ENCODE data around the gene MAGI2. TPM values are rescaled to one million over a fixed set of nuclear protein-coding genes. Genes with fewer than 3 reads are reported as not detected.
A peak's percentile ranks its signal among the peaks of the same experiment; 100 is the strongest.

The MAGI2 gene
- total and polyA plus RNA-seq, 2 of the 13 experiments (the other 11 are each of a cell fraction or from before 2014, with no cell fraction given), result 1.5 to 3.8 TPM

DNA sequence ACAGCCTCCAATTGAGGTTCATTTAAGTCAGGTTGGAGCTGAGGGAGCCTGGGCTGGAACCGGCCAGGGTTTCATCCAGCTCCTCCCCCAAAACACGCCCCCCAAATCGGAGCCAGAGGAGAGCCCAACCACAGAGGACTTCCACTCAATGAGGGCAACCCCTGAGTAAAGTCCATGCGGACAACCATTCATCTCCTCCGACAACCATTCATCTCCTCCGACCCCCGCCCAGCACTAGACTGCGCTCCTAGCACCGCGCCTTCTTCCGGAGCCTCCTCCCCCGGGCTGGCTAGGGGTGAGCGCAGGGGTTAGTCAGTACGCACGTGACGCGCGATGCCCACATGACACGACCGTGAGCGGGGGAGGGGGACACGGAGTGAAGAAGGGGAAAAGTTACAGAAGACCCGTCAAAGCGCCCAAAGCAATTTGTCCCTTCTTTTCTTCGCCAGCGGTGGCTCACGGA, 1.4 kb downstream of the MAGI2 start:
- FAIRE-seq, result peak; percentile 78
- CTCF ChIA-PET (ENCODE audit: low intra/inter-chr PET ratio, low total read pairs), result no interaction called here
- H3K27ac ChIP-seq (ENCODE audit: extremely low read length, insufficient read depth, low read length), result peak overlapping the region; percentile 95
- TF ChIP-seq NR1H2 (CRISPR knock-in tag; IDR thresholded peaks at IDR 0.05; ENCODE audit: borderline replicate concordance, low read depth) (no peak), SOX13 (IDR thresholded peaks at IDR 0.05) (0 out of 2 replicates have a peak, but pooled peaks have one; percentile 10), SOX13 (CRISPR knock-in tag; conservative IDR thresholded peaks at IDR 0.05 in 1 of 2, IDR thresholded peaks at IDR 0.05 in 1 of 2) (peak in 1 of 2 experiments; percentile 78; a peak in 2 of 4 replicates), WIZ (CRISPR knock-in tag; IDR thresholded peaks at IDR 0.05) (0 out of 2 replicates have a peak, but pooled peaks have one; percentile 41), KDM5B (CRISPR knock-in tag; IDR thresholded peaks at IDR 0.05; ENCODE audit: borderline replicate concordance) (no peak), MAZ (IDR thresholded peaks at IDR 0.05; ENCODE audit: borderline replicate concordance, low read depth, low read length) (peak; percentile 85), MAZ (CRISPR knock-in tag; IDR thresholded peaks at IDR 0.05; ENCODE audit: low read depth) (peak; percentile 52), PHF8 (CRISPR knock-in tag; IDR thresholded peaks at IDR 0.05) (peak; percentile 62), KMT2A (CRISPR knock-in tag; IDR thresholded peaks at IDR 0.05) (peak; percentile 67; the same call in 1 of the 2 replicates), THAP11 (CRISPR knock-in tag; IDR thresholded peaks at IDR 0.05) (no peak), NFATC3 (CRISPR knock-in tag; IDR thresholded peaks at IDR 0.05) (no peak), MAFK (conservative IDR thresholded peaks at IDR 0.05 in 1 of 2, IDR thresholded peaks at IDR 0.05 in 1 of 2; ENCODE audit: low read length in 2 of 2) (no peak), NCOR1 (IDR thresholded peaks at IDR 0.05; ENCODE audit: borderline replicate concordance, low read length) (peak; percentile 94; the same call in 1 of the 2 replicates), ELF4 (CRISPR knock-in tag; IDR thresholded peaks at IDR 0.05; ENCODE audit: borderline replicate concordance) (no peak), ZNF205 (CRISPR knock-in tag; IDR thresholded peaks at IDR 0.05) (no peak), ZNF17 (CRISPR knock-in tag; IDR thresholded peaks at IDR 0.05) (no peak), ZNF143 (CRISPR knock-in tag; IDR thresholded peaks at IDR 0.05) (no peak), ZNF256 (CRISPR knock-in tag; conservative IDR thresholded peaks at IDR 0.05) (no peak), SETDB1 (CRISPR knock-in tag; IDR thresholded peaks at IDR 0.05; ENCODE audit: borderline replicate concordance) (no peak)
- TF ChIP-seq, protein P1, sequence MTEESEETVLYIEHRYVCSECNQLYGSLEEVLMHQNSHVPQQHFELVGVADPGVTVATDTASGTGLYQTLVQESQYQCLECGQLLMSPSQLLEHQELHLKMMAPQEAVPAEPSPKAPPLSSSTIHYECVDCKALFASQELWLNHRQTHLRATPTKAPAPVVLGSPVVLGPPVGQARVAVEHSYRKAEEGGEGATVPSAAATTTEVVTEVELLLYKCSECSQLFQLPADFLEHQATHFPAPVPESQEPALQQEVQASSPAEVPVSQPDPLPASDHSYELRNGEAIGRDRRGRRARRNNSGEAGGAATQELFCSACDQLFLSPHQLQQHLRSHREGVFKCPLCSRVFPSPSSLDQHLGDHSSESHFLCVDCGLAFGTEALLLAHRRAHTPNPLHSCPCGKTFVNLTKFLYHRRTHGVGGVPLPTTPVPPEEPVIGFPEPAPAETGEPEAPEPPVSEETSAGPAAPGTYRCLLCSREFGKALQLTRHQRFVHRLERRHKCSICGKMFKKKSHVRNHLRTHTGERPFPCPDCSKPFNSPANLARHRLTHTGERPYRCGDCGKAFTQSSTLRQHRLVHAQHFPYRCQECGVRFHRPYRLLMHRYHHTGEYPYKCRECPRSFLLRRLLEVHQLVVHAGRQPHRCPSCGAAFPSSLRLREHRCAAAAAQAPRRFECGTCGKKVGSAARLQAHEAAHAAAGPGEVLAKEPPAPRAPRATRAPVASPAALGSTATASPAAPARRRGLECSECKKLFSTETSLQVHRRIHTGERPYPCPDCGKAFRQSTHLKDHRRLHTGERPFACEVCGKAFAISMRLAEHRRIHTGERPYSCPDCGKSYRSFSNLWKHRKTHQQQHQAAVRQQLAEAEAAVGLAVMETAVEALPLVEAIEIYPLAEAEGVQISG (CRISPR knock-in tag; IDR thresholded peaks at IDR 0.05), result peak; percentile 47; the same call in 1 of the 2 replicates
- TF ChIP-seq, protein P2, sequence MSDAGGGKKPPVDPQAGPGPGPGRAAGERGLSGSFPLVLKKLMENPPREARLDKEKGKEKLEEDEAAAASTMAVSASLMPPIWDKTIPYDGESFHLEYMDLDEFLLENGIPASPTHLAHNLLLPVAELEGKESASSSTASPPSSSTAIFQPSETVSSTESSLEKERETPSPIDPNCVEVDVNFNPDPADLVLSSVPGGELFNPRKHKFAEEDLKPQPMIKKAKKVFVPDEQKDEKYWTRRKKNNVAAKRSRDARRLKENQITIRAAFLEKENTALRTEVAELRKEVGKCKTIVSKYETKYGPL (CRISPR knock-in tag; IDR thresholded peaks at IDR 0.05), result no peak
- TF ChIP-seq, protein P3, sequence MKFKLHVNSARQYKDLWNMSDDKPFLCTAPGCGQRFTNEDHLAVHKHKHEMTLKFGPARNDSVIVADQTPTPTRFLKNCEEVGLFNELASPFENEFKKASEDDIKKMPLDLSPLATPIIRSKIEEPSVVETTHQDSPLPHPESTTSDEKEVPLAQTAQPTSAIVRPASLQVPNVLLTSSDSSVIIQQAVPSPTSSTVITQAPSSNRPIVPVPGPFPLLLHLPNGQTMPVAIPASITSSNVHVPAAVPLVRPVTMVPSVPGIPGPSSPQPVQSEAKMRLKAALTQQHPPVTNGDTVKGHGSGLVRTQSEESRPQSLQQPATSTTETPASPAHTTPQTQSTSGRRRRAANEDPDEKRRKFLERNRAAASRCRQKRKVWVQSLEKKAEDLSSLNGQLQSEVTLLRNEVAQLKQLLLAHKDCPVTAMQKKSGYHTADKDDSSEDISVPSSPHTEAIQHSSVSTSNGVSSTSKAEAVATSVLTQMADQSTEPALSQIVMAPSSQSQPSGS (CRISPR knock-in tag; IDR thresholded peaks at IDR 0.05), result 0 out of 2 replicates have a peak, but pooled peaks have one; percentile 11

More for the DNA sequence above, 1.4 kb downstream of the MAGI2 start:
- ATAC-seq, result peak; percentile 88
- in situ Hi-C loops (cut with HindIII; ENCODE audit: extremely low pct_ligation_motif_present, low pct_unique_long_range_greater_than_20kb), result loop anchor here (5.0 kb wide), 1 partner anchor 45 kb away; no protein-coding TSS in a partner anchor
- no peaks in the 10 kb centered on the region for H4K20me1 ChIP-seq (ENCODE audit: insufficient read depth, low read length)
- intact Hi-C loops (cut with micrococcal nuclease; ENCODE audit: unreplicated experiment), result no loop called here
- no peak overlapping the region for H2AFZ ChIP-seq (ENCODE audit: low read length)
- BruUV-seq (replicated peaks), result no TSS peak
- peak overlapping the region; percentile 81 for H3K4me2 ChIP-seq (ENCODE audit: low read depth, low read length)
- no peaks in the 10 kb centered on the region for H3K36me3 ChIP-seq (replicated peaks in 1 of 2; ENCODE audit: control insufficient read depth in 1 of 2, insufficient read depth in 2 of 2, low read length in 2 of 2)
- peak; percentile 97 for DNase-seq (ENCODE audit: low spot score)
- no peaks in the 10 kb centered on the region; a peak in 1 of 5 replicates for H3K27me3 ChIP-seq (ENCODE audit: control insufficient read depth in 1 of 2, insufficient read depth in 2 of 2, low read length in 2 of 2)
- 1% methylated on average over 25 of the region's 27 CpGs for WGBS (ENCODE audit: low lambda C conversion rate)
- peaks cover 48% of the 10 kb centered on the region for H3K4me1 ChIP-seq (ENCODE audit: insufficient read depth, low read length)
- H3K9ac ChIP-seq (ENCODE audit: insufficient read depth, low read depth, low read length), result peak overlapping the region; percentile 95
- POLR2A ChIA-PET, result interaction anchor here (0.7 to 2.4 kb wide), 11 partner anchors 10 to 568 kb away, joined by 3 to 13 read pairs (median 3); no protein-coding TSS in a partner anchor
- peak overlapping the region; percentile 79 to 84 (median 82) for H3K4me3 ChIP-seq (replicated peaks in 1 of 3; ENCODE audit: insufficient read depth in 1 of 3, low read depth in 2 of 3, low read length in 3 of 3)
- H3K9me3 ChIP-seq (ENCODE audit: low read length), result no peaks in the 10 kb centered on the region
- peaks cover 66% of the 10 kb centered on the region for H3K79me2 ChIP-seq (ENCODE audit: insufficient read depth, low read length)
